Fibroblast of skin of right quadriceps (primary cell): ENCODE data around the gene NFU1.
"Not testable (repeated sequence)": the region's sequence is repeated elsewhere in the genome, so short reads cannot be mapped to it uniquely, and the experiment has no call there.

Experiments
- DNase-seq: peaks from one replicate; pipeline ENCODE4 v3.0.0-alpha.2; 2013

NFU1 gene

GRCh38 chr2:69449906-69450305 lies 12.7 kb upstream of the NFU1 start:
- DNase-seq: peak; percentile 32

GRCh38 chr2:69443673-69444072 lies 6.4 kb upstream of the NFU1 start:
- DNase-seq: not testable (repeated sequence)

- DNase-seq: not testable (repeated sequence)
These were observed 2.3 kb upstream of the NFU1 start for GRCh38 chr2:69439499-69439898.

- no peak for DNase-seq
These were observed 1.3 kb upstream of the NFU1 start for GRCh38 chr2:69438580-69438979.

DNA sequence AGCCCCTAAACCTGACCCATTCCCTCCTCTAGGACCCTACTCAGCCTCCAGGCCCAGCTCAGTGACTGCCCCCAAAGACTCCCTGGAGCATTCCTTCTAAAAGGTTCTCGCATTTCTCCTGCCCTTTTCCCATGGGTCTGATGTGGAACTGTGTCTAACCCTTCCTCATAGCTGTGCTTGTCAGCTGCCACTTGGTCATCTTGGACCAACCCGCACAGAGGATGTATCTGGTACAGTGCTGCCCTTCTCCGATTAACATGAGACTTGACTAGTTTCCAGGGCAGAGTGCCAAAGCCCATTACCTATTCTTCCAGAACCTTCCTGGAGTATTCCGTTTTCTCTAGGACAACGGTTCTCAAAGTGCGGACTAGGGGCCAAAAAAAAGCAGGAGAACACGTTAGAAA lies 518 bp upstream of the NFU1 start:
- no peak for DNase-seq

DNA sequence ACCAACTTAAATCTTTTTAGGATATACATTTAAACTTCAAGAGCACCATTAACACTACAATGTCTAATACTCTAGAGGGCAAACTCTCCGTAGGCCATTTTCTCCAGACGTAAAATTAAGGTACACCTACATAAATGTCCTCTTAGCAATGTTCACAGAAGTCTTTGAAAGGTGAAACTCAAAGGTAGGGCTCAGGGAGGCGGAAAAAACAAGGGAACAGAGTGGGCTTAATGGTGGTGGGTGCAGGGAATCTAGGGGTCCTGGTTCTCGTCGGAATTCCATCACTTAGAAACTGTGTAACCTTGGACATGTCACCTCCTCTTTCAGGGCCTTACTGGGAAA lies 668 bp downstream of the NFU1 start:
- DNase-seq: no peak

GRCh38 chr2:69434753-69435152 lies 2.5 kb downstream of the NFU1 start:
- no peak for DNase-seq

DNA sequence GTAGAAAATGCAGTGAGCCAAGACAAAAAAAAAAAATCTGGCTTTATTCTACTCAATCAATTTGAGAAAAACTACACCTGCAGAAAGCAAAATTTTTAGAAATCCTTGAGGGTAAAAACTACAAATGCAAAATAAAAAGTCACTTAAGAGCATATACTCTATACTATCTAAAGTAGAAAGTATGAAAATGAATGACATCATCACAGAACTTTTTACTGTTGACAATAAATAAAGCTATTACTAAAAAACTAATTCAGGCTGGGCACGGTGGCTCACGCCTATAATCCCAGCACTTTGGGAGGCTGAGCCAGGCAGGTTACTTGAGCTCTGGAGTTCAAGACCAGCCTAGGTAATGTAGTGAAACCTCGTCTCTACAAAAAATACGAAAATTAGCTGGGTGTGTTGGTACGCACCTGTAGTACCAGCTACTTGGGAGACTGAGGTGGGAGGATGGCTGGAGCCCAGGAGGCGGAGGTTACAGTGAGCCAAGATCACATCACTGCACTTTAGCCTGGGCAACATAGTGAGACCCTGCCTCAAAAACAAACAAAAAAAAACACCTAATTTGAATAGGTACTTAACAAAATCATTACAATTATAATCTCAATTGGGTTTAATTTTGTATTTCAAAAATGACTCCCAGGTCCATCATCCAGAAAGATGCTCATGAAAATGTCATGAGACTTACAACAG lies 7.6 kb downstream of the NFU1 start:
- DNase-seq: no peak

DNA sequence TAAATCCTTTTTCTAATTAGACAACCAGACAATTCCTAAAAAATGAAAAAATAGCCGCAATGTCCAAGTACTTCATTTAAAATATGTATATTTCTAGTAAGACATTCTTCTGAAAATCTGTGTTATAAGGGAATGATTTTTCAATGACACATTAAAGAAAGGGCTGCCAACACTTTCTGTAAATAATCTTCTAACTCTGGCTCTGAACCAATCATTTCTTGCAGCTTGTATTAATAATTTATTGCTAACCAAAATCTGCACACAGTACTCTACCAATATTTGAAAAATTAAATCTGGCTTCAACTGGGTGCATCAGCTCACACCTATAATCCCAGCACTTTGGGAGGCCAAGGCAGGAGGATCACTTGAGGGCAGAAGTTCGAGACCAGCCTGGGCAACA lies 8.3 kb downstream of the NFU1 start:
- no peak for DNase-seq

- no peak for DNase-seq
These were observed 12.8 kb downstream of the NFU1 start for GRCh38 chr2:69424419-69424818.

- no peak for DNase-seq
These were observed 15.0 kb downstream of the NFU1 start for GRCh38 chr2:69422198-69422597.

DNA sequence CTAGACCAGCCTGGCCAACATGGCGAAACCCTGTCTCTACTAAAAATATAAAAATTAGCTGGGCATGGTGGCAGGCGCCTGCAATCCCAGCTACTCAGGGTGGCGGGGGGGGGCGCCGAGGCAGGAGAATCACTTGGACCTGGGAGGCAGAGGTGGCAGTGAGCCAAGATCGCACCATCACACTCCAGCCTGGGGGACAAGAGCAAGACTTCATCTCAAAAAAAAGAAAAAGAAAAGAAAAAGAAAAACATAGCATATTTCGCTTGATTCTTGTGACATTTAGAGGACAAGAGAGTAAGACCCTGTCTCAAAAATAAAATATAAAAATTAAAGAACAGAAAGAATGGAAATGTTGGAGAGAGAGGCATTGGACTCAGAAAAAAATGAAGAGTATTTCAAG lies 18.1 kb downstream of the NFU1 start:
- DNase-seq: not testable (repeated sequence)

- DNase-seq: no peak
These were observed 21.1 kb downstream of the NFU1 start for GRCh38 chr2:69416147-69416546.

DNA sequence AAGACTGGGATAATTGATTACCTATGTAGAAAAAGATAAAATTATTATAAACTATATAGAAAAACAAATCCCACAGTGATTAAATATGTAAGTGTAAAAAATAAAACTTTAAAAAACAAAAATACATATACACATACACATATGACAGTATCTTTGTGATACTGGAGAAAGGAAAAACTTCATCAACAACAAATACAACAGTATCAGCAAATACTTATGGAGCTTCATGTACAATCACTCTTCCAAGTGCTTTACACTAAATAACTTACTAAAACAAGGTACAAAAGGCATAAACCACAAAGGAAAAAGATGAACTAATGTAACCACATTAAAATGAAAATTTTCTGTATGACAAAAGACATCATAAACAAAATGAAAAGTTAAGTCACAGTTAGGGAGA lies 26.1 kb downstream of the NFU1 start:
- no peak for DNase-seq

DNA sequence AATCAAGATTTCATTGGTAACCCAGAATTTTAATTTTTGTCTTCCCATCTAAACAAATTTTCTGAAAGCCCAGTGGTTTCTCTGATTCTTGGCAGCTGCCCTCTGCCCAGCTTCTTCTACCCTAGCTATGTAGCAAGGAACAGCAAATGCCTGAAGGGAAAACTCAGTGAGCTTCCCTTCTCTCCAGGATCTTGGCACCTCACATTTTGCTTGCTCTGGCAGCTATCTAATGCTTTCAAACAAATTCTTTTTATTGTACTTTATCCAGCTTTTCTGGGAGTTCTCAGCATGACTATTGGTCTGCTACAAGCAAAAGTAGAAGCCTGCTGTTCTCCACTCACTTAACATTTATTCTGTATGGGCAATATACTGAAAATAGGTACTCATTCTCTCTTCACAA lies 31.9 kb downstream of the NFU1 start:
- no peak for DNase-seq

DNA sequence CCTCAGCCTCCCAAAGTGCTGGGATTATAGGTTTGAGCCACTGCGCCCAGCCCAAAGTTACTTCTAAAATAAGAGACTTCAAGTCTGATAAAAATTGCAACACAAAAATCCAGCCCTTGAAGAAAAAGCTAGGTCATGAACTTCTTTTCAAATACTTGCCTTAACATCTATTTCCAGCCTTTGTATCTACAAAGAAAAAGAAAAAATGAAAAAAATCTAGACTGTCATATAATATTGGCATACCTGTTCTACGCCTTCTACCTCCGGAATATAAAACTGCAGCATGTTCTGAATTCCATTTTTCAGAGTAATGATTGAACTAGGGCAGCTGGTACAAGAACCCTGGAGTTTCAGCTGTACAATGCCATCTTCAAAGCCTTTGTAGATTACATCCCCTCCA lies 37.1 kb downstream of the NFU1 start:
- DNase-seq: no peak

DNA sequence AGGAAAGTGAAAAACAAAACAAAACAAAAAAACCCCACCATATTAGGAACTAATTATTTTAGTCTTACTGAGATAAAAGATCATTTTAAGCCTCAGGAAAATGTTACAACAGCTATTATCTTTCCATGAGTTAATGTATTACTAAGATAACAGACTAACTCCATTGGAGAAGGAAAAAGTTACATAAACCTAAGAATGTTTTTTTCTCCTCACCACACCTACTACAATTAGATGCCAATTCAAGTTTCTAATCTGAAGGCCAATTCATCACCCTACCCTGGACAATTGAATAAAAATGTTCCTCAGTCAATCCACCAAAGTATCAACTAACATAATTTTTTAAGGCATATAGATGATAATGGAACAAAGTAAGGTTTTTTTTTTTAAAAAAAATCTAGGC lies 40.0 kb downstream of the NFU1 start:
- no peak for DNase-seq

DNA sequence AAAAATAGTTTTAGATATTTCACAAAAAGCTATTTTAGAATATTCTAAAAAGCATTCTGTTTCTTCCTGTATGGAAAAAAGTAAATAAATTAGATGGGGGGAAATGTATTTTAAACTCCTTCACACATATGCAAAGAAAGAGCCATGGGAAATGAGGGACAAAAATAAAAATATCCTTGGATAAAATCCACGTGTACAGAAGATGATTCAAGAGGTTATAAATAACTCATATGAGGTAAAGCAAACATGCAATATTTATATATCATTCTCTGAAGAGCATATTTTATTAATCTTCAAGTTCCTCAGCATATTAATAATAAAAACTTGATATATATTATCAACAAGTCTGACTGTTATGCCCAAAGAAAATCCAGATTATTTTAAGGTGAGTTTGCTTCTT lies 41.4 kb downstream of the NFU1 start:
- DNase-seq: no peak

DNA sequence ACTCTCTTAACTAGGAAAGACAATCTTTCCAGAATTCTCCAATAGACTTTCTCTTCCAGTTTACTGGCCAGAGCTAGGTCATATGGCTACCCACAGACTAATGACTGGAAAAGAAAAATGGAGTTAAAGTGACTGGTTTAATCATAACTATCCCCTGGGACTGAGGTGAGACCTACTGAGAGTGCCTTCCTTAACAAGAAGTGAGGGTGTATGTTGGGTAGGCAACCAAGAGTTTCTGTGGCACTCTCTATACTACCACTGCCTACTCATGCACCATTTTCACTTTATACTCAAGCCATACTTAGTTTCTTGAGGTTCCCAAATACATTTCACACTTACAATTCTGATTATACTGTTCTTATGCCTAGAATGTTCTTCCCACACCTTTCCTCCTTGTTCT lies 43.3 kb downstream of the NFU1 start:
- no peak for DNase-seq

- no peak for DNase-seq
These were observed 46.8 kb downstream of the NFU1 start for GRCh38 chr2:69390471-69390870.

- no peak for DNase-seq
These were observed 47.2 kb downstream of the NFU1 start for GRCh38 chr2:69390001-69390400.

GRCh38 chr2:69389271-69389670 lies 48.0 kb downstream of the NFU1 start:
- DNase-seq: no peak

- DNase-seq: no peak
These were observed 49.3 kb downstream of the NFU1 start for GRCh38 chr2:69387770-69388481.

DNA sequence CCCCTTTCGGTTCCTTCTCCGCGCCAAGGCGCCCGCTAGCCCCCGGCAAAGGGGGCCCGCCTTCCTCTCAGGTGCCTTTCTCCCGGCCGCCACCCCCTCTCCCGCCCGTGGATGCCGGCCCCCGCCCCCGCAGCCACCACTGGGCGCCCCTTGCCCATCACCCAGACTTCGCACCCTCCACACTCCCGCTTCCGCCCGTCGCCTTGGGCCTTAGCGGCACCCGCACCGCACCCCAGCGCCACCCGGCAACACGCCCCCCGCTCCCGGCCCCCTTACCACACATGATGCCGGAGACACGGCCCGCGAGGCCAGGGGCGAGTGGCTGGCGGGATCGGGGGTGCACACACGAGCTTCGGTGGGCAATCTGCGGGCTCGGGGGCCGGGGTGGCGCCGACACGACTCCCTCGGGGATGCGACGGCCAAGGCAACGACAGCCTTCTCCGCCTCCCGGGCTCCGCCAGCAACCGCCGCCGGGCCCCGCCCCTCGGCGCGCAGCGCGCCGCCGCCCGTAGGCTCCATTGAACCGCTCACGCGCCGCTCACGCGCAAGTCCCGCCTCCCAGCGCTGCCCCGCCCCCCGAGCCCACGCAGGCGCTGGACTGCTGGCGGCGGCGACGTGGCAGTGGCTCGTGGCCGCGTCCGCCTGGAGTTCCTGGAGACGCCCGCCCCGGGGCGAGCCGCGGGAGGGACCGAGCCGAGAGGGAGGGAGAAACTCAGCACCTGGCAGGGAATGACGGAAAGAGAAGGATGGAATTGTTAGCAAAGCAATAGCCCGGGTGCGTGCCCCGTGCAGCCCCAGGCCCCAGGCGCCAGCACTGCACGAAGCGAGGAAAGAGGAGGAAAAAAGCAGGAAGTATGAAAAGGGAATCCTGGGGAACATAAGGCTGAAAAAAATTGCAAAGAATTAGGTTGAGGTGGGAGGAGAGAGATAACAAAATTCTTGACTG lies 50.2 kb downstream of the NFU1 start, which contains the start of gene GFPT1:
Gene GFPT1 (minus strand): TSS at position 439 of the 946 bp plus-strand sequence. CDS start 156 bp downstream, at position 283.
- peak; percentile 95 for DNase-seq
